Panc1 (cell line): ENCODE data around the gene HCN1.
"Not testable (repeated sequence)": the region's sequence is repeated elsewhere in the genome, so short reads cannot be mapped to it uniquely, and the experiment has no call there.

Experiments used
- CTCF ChIP-seq: fragments of 450-650 bp; IDR thresholded peaks from 2 replicates; pipeline ENCODE4 v1.5.1; 2017; ENCODE audit warnings: mild to moderate bottlenecking
- POLR2AphosphoS5 ChIP-seq: IDR thresholded peaks from 2 replicates; pipeline ENCODE4 v1.6.1; 2012; ENCODE audit warnings: mild to moderate bottlenecking, low read depth, low read length, moderate library complexity
- REST ChIP-seq, 2 experiments: IDR thresholded peaks; 2 replicates each; pipeline ENCODE4 v1.6.1; 2011 to 2012; ENCODE audit warnings: low read depth in 2 of 2, control low read depth in 1 of 2, low read length in 1 of 2, mild to moderate bottlenecking in 1 of 2, moderate library complexity in 1 of 2; ENCODE audit not compliant: insufficient read depth in 1 of 2
- SIN3A ChIP-seq: IDR thresholded peaks from 2 replicates; pipeline ENCODE4 v1.6.1; 2012; ENCODE audit warnings: low read depth, mild to moderate bottlenecking, low read length, moderate library complexity, borderline replicate concordance; ENCODE audit not compliant: insufficient read depth

- TF ChIP-seq POLR2AphosphoS5; CTCF; REST (IDR thresholded peaks at IDR 0.05; ENCODE audit: insufficient read depth in 1 of 2, low read depth in 2 of 2, low read length in 1 of 2); SIN3A: not testable (repeated sequence)
Measured at GRCh38 chr5:45371423-45371822, 324.8 kb downstream of the HCN1 start.
